Fibroblast of skin of left biceps (primary cell): ENCODE data around the gene C1orf226.
"Not testable (repeated sequence)": the region's sequence is repeated elsewhere in the genome, so short reads cannot be mapped to it uniquely, and the experiment has no call there.

Experiments used
- DNase-seq, 2 experiments: peaks; one replicate each; pipeline ENCODE4 v3.0.0-alpha.2; 2013; ENCODE audit warnings: low read depth in 2 of 2

C1orf226 gene

GRCh38 chr1:162381383-162381782 lies at the start of gene C1orf226:
Gene C1orf226 (plus strand): TSS chr1:162381728. CDS start chr1:162381902, 174 bp downstream.
- DNase-seq = no peak

DNA sequence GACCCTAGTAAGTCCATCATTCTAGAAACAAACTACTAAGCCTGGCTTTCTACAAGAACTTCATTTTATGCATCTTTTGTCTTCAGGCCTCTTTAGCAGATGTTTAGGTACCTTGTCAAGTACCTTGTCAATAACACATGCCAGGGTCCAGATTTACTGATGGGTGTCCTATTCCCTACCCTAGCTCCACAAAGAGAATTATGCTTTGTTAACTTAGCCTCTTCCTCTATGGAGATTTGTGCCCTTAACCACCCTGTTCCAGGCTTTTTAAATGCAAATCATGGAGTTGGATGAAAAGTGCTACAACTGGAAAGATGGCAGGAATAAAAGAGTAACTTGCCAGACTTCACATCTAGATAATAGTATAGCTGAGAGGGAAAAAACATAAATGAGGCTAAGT lies 47.5 kb upstream of the C1orf226 start:
- no peak for DNase-seq

DNA sequence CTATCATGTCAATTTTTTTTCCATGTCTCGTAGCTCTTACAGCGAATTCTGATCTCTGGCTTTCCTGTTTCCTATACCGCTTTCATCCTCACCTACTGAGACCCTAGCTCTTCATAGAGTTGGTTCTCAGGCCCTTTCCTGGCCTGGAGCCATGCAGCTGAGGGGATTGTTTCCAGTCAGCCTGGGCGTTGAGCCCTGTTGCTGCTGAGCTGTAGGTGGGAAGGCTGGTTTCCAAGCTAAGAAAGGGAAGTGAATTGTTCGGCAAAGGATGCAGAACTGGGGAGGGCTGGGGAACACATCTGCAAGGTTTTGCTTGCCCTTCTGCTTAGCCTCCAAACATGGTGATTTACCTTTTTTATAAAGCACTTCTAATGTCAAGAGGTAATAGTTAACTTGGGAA lies 46.4 kb upstream of the C1orf226 start:
- DNase-seq = no peak

GRCh38 chr1:162336621-162337285 lies 44.8 kb upstream of the C1orf226 start:
- DNase-seq = no peak

DNA sequence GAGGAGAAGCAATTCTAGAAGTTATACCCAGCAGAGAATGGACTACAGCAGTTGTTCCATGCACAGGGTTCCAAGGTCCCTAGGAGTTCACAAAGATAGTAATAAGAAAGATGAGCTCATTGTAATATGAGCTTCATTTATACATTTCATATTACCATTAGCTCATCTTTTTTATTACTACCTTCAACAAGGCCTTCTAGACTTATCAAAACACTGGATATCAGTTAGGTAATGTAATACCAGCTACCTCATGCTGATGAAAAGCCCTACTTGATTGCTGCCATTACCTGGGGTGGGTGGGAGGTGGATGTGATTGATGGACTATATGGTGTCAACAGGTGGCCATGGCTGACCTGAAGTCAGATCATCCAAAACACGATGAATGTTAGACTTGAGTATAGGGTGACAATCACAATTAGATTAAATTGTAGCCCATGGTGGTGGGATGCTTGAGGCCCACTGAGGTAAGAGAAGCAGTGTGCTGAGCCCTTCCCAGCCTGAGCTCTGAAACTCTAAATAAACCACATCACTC lies 39.0 kb upstream of the C1orf226 start:
- DNase-seq = no peak

DNA sequence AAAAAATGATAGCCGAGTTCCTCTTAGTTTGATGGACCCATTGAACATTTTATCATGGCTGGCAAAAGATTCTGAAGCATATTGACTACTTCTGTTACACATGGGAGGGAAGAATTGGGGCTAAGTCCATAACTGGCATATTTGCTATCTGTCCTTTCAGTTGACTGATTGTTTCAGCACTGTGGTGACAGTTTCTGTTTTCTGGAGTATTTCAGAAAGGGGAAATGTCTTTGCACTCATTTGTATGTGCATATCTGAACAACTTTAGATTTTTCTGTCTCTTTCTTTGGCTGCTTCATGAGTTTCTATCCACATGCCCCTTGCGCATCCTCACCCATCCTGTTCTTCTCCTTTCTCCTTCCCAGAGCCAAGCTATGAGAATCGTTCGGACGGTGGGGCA lies 38.1 kb upstream of the C1orf226 start:
- no peak for DNase-seq

GRCh38 chr1:162347281-162347680 lies 34.2 kb upstream of the C1orf226 start:
- DNase-seq = no peak

- DNase-seq = peak; percentile 33
Observed at GRCh38 chr1:162349635-162350330, 31.7 kb upstream of the C1orf226 start.

DNA sequence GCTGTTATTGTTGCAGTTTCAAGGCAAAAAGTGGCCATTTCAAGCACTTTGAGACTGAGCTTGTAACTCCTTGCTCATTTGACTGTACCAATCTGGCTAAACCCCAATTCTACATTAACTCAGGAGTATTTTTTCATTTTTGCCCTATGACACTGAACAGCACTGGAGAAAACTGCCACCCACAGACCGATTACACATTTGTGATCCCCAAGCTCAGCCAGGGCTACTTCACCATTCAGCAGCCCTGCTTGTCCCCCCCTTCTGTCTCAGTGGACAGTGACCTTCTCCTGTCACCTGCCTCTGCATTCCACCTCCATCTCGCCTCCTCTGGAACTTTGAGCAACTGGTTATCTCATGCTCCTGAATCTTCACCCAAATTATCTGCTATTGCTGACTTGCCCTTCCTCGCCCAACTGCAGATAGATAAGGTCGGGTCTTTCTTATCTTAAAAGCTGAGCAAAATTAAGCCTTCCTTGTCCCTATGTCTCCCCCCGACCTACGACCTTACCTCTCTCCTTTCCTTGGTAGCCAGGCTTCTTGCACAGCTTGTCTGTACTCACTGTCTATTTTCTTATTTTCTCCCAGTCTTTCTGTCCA lies 30.2 kb upstream of the C1orf226 start:
- no peak for DNase-seq

DNA sequence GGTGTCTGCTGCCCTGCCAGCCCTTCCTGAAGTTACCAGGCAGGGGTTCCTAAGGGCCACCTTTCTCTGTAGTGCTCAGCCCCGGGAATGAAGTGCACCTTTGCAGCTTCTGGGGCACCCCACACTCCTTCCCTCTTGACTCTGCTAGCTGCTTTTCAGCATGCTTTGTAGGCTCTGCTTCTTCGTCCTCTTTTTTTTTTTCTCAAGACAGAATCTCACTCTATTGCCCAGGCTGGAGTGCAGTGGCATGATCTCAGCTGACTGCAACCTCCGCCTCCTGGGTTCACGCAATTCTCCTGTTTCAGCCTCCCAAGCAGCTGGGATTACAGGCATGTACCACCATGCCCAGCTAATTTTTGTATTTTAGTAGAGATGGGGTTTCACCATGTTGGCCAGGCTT lies 29.7 kb upstream of the C1orf226 start:
- not testable (repeated sequence) for DNase-seq

- no peak for DNase-seq
Observed at GRCh38 chr1:162353078-162353477, 28.4 kb upstream of the C1orf226 start.

- DNase-seq = no peak
Observed at GRCh38 chr1:162353702-162354101, 27.8 kb upstream of the C1orf226 start.

- DNase-seq = no peak
Observed at GRCh38 chr1:162357681-162358266, 23.8 kb upstream of the C1orf226 start.

DNA sequence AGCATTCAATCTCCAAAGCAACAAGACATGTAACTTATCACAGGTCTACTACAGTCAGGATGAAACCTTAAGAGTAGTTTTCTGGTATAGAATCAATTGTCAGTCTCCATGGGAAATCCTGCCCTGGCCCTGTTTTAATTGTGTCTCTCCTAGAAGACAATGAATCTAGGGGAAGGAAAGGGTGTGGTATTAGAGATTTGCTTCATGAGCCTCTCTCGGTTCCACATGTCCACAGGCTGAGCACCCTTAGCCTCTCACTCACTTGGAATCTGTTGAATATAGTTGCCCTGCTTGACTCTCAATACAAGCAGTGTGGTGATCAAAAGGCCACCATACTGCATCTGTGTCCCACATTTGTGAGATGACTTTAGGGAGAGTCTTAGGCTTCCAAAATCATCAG lies 22.6 kb upstream of the C1orf226 start:
- no peak for DNase-seq

DNA sequence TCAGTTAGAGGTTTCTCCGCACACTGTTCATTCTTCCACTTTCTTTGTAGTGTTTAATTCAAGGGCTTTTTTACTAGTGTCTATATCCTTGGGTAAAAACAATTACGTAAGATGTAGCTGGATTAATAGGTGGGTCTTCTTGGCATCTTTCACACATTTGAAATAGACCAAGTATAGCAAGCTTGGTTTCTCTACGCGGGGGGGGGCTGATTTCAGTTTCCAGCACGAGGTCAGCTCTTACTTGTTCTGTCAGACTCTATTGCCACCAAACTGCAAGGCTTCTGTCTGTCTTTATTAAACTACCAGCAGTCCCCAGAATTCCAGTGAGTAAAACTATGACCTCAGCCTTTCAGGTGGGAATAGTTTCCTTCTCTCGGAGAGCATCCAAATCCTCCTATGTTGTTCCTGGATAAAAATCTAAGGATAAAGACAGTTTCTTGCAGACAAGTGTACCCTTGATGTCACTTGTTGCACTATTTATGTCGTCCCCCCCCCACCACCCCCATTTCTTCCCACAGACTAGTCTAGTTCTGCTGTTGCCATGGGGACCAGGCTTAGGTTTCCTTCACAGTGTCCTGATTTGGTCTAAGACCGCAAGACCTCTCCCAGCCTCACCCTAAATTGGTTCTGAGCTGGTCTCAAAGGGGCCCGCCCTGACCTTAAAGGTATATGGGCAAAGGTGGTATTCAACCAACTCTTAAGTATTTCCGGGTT lies 21.8 kb upstream of the C1orf226 start:
- no peak for DNase-seq

DNA sequence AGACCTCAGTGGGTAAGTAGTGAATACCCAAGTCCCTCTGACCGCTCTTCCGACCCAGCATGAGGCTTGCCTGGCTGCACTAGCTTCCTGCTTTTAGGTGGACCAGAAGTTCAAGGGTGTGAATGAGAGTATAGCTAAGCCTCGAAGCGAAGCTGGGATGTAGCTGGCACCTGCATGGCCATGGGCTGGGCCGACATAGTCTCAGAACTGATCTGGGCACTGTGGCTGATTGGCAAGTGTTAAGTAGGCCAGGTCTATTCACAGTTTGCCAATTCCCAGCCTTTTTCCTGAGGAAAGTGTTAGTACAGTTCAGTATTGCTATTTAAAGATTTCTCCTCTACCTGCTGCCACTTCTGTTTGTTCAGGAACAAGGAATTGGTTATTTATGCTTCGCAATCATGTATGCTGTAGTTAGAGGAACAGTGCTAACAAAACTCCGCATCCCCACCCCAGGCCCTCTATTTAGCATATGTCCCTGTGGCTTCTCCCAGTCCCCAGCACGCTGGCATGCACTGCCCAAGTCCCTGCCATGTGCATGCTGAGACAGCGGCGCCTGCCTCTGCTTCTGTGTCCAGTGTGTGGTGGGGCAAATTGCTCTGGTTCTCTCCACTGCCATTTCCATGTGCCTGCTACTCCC lies 21.2 kb upstream of the C1orf226 start:
- DNase-seq = no peak

- no peak for DNase-seq
Observed at GRCh38 chr1:162360874-162361260, 20.7 kb upstream of the C1orf226 start.

GRCh38 chr1:162361349-162361748 lies 20.2 kb upstream of the C1orf226 start:
- no peak for DNase-seq

- DNase-seq = no peak
Observed at GRCh38 chr1:162363823-162364222, 17.7 kb upstream of the C1orf226 start.

- no peak for DNase-seq
Observed at GRCh38 chr1:162364498-162364897, 17.0 kb upstream of the C1orf226 start.

DNA sequence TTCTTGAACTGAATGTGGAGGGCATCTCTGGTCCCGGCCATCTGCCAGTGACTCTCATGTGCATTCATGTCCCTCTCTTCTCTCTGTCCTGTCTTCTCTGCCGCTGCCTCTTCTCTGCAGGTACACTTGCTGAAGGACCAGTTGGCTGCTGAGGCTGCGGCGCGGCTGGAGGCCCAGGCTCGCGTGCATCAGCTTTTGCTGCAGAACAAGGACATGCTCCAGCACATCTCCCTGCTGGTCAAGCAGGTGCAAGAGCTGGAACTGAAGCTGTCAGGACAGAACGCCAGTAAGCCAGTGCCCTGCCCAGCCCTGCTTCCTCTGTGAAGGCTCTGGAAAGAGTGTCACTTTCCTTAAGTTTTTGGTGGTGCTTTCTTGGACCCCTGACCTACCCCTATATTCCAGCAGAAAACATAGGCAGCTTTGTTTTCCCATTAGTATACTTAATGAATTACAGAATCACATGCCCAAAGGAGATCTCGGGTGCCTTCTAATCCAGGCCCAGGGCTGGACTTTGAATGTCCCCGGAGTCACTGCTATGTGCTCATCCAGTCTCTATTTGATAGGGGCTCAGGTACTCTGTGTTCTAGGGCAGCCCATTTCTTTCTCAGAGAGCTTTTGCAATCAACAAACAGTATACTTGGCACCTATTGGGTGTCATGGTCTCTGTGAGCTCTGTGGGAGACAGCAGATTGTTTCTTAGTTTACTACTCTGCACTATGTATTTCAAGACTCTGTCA lies 16.1 kb upstream of the C1orf226 start:
- no peak for DNase-seq
